SK-N-SH (cell line): ENCODE measurements around the gene TMED8.
A peak's percentile ranks its signal among the peaks of the same experiment; 100 is the strongest.

Experiments
- CTCF ChIP-seq: fragments of 200-600 bp; sonication (generic); IDR thresholded peaks from 2 replicates; pipeline ENCODE4 v1.6.1; 2017; ENCODE audit warnings: antibody characterized with exemption, mild to moderate bottlenecking, moderate library complexity
- EP300 ChIP-seq, 2 experiments: IDR thresholded peaks; 2 replicates each; pipeline versions ENCODE4 v1.4.0 to v1.6.1; 2012; ENCODE audit warnings: borderline replicate concordance in 1 of 2, low read depth in 1 of 2, low read length in 1 of 2
- EZH2phosphoT487 ChIP-seq: fragments of 200-600 bp; sonication (generic); IDR thresholded peaks from 2 replicates; pipeline ENCODE4 v1.6.1; 2017; ENCODE audit warnings: low read depth, mixed run types, mild to moderate bottlenecking, antibody characterized with exemption, moderate library complexity, borderline replicate concordance
- FOXM1 ChIP-seq: IDR thresholded peaks from 2 replicates; pipeline ENCODE4 v1.4.0; 2012; ENCODE audit warnings: low read depth, mild to moderate bottlenecking
- JUND ChIP-seq: IDR thresholded peaks from 2 replicates; pipeline ENCODE4 v1.4.0; 2012
- POLR2AphosphoS5 ChIP-seq: IDR thresholded peaks from 2 replicates; pipeline ENCODE4 v1.6.1; 2012; ENCODE audit warnings: low read depth, low read length
- REST ChIP-seq: IDR thresholded peaks from 2 replicates; pipeline ENCODE4 v1.6.1; 2012; ENCODE audit warnings: mild to moderate bottlenecking, low read depth, low read length, moderate library complexity
- USF1 ChIP-seq: IDR thresholded peaks from 2 replicates; pipeline ENCODE4 v1.4.0; 2012; ENCODE audit warnings: low read depth, borderline replicate concordance
- TF ChIP-seq, protein P1 (sequence below): fragments of 150-350 bp; IDR thresholded peaks from 2 replicates; pipeline ENCODE4 v1.6.1; 2017; ENCODE audit warnings: antibody characterized with exemption, low read length, low read depth, borderline replicate concordance
- TF ChIP-seq, protein P2 (sequence below): IDR thresholded peaks from 2 replicates; pipeline ENCODE4 v1.4.0; 2012; ENCODE audit warnings: low read depth

- peak; percentile 59; the same call in 1 of the 2 replicates for TF ChIP-seq POLR2AphosphoS5
- TF ChIP-seq, protein P1, sequence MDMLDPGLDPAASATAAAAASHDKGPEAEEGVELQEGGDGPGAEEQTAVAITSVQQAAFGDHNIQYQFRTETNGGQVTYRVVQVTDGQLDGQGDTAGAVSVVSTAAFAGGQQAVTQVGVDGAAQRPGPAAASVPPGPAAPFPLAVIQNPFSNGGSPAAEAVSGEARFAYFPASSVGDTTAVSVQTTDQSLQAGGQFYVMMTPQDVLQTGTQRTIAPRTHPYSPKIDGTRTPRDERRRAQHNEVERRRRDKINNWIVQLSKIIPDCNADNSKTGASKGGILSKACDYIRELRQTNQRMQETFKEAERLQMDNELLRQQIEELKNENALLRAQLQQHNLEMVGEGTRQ = no peak
- TF ChIP-seq REST = no peak
- TF ChIP-seq CTCF = peak; percentile 50
- TF ChIP-seq FOXM1 = no peak
- no peak for TF ChIP-seq USF1
- TF ChIP-seq EZH2phosphoT487 = no peak
- TF ChIP-seq, protein P2, sequence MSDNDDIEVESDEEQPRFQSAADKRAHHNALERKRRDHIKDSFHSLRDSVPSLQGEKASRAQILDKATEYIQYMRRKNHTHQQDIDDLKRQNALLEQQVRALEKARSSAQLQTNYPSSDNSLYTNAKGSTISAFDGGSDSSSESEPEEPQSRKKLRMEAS = peak; percentile 45; the same call in 1 of the 2 replicates
- TF ChIP-seq EP300 (IDR thresholded peaks at IDR 0.05; ENCODE audit: borderline replicate concordance in 1 of 2, low read depth in 1 of 2, low read length in 1 of 2) = no peak
- TF ChIP-seq JUND = no peak
Observed at GRCh38 chr14:77320238-77320935, 56.5 kb downstream of the TMED8 start, which contains the start of gene POMT2.
